MG63 (cell line): ENCODE measurements around the gene TRIO. TPM values are rescaled to one million over a fixed set of nuclear protein-coding genes. Genes with fewer than 3 reads are reported as not detected.

ENCODE experiments used
- DNase-seq: peaks from one replicate; pipeline ENCODE4 v3.0.0-alpha.2; 2020
- H3K27me3 ChIP-seq: fragments of 250-450 bp; sonication (Bioruptor Pico); 2 replicates; pipeline ENCODE4 v1.5.1; 2020; ENCODE audit warnings: mild to moderate bottlenecking, moderate library complexity
- H3K36me3 ChIP-seq: fragments of 250-450 bp; sonication (Bioruptor Pico); 2 replicates; pipeline ENCODE4 v1.5.1; 2020; ENCODE audit warnings: mild to moderate bottlenecking, moderate library complexity
- H3K4me3 ChIP-seq: fragments of 250-450 bp; sonication (Bioruptor Pico); 2 replicates; pipeline ENCODE4 v1.5.1; 2020; ENCODE audit warnings: mild to moderate bottlenecking, moderate library complexity
- H3K9me3 ChIP-seq: fragments of 250-450 bp; sonication (Bioruptor Pico); 2 replicates; pipeline ENCODE4 v1.5.1; 2020; ENCODE audit warnings: mild to moderate bottlenecking, moderate library complexity
- total RNA-seq: library from RNA; depleted of rRNA; stranded (reverse); fragments of >200 nt; shearing (Covaris generic); gene quantifications from 2 replicates; pipeline ENCODE4 v1.2.3, GENCODE V29; 2014; ENCODE audit warnings: low replicate concordance

The TRIO gene
- total RNA-seq, 1 experiment from 2014 or later, result 123 TPM

GRCh38 chr5:14231156-14231555 lies 88.0 kb downstream of the TRIO start:
- Histone ChIP-seq H3K9me3 (no peaks in the 10 kb centered on the region), H3K36me3 (peaks cover 47% of the 10 kb centered on the region), H3K27me3 (no peaks in the 10 kb centered on the region), H3K4me3 (no peak overlapping the region)
- no peak for DNase-seq

DNA sequence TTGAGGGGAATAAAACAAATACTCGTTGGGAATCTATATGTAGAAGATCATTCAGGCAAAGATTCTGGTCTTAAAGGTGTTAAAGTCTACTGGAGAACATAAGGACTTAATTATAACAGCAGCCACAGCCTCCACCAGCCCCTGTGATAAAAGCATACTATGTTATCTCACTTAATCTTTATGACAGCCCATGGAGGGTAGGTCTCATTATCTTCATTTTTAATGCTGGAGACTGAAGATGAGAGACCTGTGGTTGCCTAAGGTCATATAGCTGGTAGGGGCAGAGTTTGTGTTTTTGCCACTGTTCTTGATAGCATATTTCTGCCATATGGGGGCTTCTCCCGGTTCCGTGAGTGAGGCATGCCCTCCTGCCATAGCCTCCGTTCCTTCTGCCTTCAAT lies 88.7 kb downstream of the TRIO start:
- Histone ChIP-seq H3K9me3 (no peaks in the 10 kb centered on the region), H3K36me3 (peaks cover 53% of the 10 kb centered on the region), H3K27me3 (no peaks in the 10 kb centered on the region), H3K4me3 (no peak overlapping the region)
- no peak for DNase-seq

DNA sequence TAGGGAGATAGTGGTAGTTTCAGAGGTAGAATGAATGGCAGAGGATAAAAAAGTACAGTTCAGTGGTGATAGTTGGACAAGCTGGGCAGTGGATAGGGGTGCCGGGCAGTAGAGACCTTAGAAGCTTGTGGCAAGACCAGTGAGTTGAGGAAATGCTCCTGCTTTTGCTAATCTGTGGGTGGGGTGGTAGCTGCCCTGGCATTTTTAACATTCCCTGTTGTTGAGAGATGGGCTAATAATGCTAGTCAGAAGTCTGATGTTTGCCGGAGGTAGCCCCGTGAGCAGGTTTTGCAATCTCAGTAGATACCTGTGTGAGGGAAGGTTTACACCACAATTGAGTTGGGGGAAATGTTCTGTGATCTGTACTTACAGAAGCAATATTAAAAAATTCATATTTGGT lies 91.1 kb downstream of the TRIO start:
- Histone ChIP-seq H3K36me3 (peaks cover 55% of the 10 kb centered on the region), H3K27me3 (no peaks in the 10 kb centered on the region), H3K4me3 (no peak overlapping the region), H3K9me3 (no peaks in the 10 kb centered on the region)
- DNase-seq, result no peak

GRCh38 chr5:14235872-14236271 lies 92.7 kb downstream of the TRIO start:
- DNase-seq, result no peak
- no peak overlapping the region for H3K4me3 ChIP-seq
- H3K27me3 ChIP-seq, result no peaks in the 10 kb centered on the region
- peaks cover 59% of the 10 kb centered on the region for H3K36me3 ChIP-seq
- no peaks in the 10 kb centered on the region for H3K9me3 ChIP-seq

DNA sequence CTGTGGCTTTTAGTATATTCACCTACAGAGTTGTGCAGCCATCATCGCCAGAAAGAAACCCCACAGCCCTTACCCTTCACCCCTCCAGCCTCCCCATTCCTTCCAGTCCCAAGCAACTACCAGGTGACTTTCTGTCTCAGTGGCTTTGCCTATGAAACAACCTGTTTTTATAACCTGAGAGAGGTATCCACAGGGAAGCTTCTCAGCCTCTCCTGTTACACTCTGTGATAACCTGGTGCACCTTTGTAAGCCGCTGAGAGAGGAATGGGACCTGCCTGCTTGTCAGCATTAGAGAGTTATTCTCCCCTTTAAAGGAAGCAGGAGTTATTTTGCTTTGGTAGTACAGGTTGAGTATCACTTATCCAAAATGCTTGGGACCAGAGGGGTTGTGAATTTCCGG lies 93.6 kb downstream of the TRIO start:
- DNase-seq, result no peak
- no peaks in the 10 kb centered on the region for H3K27me3 ChIP-seq
- H3K9me3 ChIP-seq, result no peaks in the 10 kb centered on the region
- H3K4me3 ChIP-seq, result no peak overlapping the region
- H3K36me3 ChIP-seq, result peaks cover 54% of the 10 kb centered on the region

GRCh38 chr5:14237317-14238086 lies 94.4 kb downstream of the TRIO start:
- peaks cover 56% of the 10 kb centered on the region for H3K36me3 ChIP-seq
- no peaks in the 10 kb centered on the region for H3K9me3 ChIP-seq
- no peaks in the 10 kb centered on the region for H3K27me3 ChIP-seq
- no peak overlapping the region for H3K4me3 ChIP-seq
- DNase-seq, result no peak

DNA sequence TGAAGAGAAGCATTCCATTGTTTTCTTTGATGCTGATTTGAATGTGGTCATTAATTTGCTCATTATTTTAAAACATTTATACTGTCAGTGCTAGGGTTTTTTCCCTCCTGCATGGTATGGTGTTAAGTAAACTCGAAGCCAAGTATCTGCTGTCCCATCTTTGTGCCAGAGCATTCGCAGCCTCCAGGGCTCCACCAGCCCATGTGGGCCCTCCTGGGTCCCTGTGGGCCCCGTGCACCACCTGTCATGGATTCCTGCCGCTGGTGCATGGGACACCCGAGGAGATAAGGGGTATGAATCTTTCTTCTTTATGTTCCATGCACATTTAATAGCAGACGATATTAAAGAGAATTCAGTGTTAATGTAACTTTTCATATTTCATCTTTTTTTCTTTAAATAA lies 95.1 kb downstream of the TRIO start:
- H3K9me3 ChIP-seq, result no peaks in the 10 kb centered on the region
- no peak for DNase-seq
- no peaks in the 10 kb centered on the region for H3K27me3 ChIP-seq
- peaks cover 55% of the 10 kb centered on the region for H3K36me3 ChIP-seq
- H3K4me3 ChIP-seq, result no peak overlapping the region

GRCh38 chr5:14239404-14239803 lies 96.3 kb downstream of the TRIO start:
- peaks cover 62% of the 10 kb centered on the region for H3K36me3 ChIP-seq
- no peaks in the 10 kb centered on the region for H3K9me3 ChIP-seq
- no peak for DNase-seq
- H3K4me3 ChIP-seq, result no peak overlapping the region
- H3K27me3 ChIP-seq, result no peaks in the 10 kb centered on the region

- Histone ChIP-seq H3K36me3 (peaks cover 65% of the 10 kb centered on the region), H3K9me3 (no peaks in the 10 kb centered on the region), H3K27me3 (no peaks in the 10 kb centered on the region), H3K4me3 (no peak overlapping the region)
- DNase-seq, result no peak
Observed at GRCh38 chr5:14239951-14240350, 96.8 kb downstream of the TRIO start.

DNA sequence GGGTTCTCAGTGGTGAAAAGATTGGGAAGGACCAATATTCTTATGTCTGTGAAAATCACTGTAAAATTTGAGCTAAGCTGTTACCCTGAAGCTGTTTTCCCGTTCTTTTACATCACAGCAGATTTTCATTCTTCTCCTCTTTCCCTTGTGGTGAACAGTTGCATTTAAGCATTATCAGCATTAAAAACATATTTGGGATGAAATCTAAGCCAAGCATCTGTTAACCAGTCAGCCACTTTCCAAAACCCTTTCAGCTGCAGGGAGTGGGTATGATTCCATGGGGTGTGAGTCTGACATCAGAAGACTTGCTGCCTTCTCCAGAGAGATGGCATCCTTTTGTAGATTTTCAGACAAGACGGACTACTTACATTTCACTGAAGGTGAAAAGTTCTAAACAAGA lies 97.2 kb downstream of the TRIO start:
- H3K4me3 ChIP-seq, result no peak overlapping the region
- H3K36me3 ChIP-seq, result peaks cover 66% of the 10 kb centered on the region
- no peaks in the 10 kb centered on the region for H3K9me3 ChIP-seq
- DNase-seq, result no peak
- no peaks in the 10 kb centered on the region for H3K27me3 ChIP-seq

- Histone ChIP-seq H3K27me3 (no peaks in the 10 kb centered on the region), H3K4me3 (no peak overlapping the region), H3K36me3 (peaks cover 68% of the 10 kb centered on the region), H3K9me3 (no peaks in the 10 kb centered on the region)
- no peak for DNase-seq
Observed at GRCh38 chr5:14241141-14241540, 98.0 kb downstream of the TRIO start.

DNA sequence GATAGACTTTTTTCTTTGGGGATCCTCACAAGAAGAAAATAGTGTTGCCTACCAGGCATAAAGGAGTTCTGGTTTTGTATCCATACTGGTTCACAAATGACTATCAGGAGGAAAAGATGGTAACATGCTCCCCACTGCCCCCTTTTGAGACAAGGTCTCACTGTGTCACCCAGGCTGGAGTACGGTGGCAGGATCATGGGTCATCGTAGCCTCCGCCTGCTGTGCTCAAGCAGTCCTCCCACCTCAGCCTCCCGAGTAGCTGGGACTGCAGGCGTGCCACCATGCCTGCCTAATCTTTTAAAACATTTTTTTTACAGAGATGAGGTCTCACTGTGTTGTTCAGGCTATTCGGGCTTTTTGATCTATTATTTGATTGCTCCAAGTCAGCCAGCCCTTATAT lies 99.3 kb downstream of the TRIO start:
- no peaks in the 10 kb centered on the region for H3K9me3 ChIP-seq
- DNase-seq, result no peak

GRCh38 chr5:14242871-14243383 lies 99.8 kb downstream of the TRIO start:
- Histone ChIP-seq H3K4me3 (no peak overlapping the region), H3K9me3 (no peaks in the 10 kb centered on the region), H3K36me3 (peaks cover 60% of the 10 kb centered on the region), H3K27me3 (no peaks in the 10 kb centered on the region)
- no peak for DNase-seq

More for the DNA sequence above, 99.3 kb downstream of the TRIO start:
- H3K27me3 ChIP-seq, result no peaks in the 10 kb centered on the region
- H3K4me3 ChIP-seq, result no peak overlapping the region
- H3K36me3 ChIP-seq, result peaks cover 62% of the 10 kb centered on the region

- no peak for DNase-seq
- no peaks in the 10 kb centered on the region for H3K27me3 ChIP-seq
Observed at GRCh38 chr5:14243766-14244165, 100.6 kb downstream of the TRIO start.

GRCh38 chr5:14244721-14245120 lies 101.6 kb downstream of the TRIO start:
- no peak overlapping the region for H3K4me3 ChIP-seq
- no peak for DNase-seq
- H3K27me3 ChIP-seq, result no peaks in the 10 kb centered on the region
- no peaks in the 10 kb centered on the region for H3K9me3 ChIP-seq
- H3K36me3 ChIP-seq, result peaks cover 60% of the 10 kb centered on the region

More at GRCh38 chr5:14243766-14244165, 100.6 kb downstream of the TRIO start:
- H3K9me3 ChIP-seq, result no peaks in the 10 kb centered on the region
- no peak overlapping the region for H3K4me3 ChIP-seq
- peaks cover 60% of the 10 kb centered on the region for H3K36me3 ChIP-seq

DNA sequence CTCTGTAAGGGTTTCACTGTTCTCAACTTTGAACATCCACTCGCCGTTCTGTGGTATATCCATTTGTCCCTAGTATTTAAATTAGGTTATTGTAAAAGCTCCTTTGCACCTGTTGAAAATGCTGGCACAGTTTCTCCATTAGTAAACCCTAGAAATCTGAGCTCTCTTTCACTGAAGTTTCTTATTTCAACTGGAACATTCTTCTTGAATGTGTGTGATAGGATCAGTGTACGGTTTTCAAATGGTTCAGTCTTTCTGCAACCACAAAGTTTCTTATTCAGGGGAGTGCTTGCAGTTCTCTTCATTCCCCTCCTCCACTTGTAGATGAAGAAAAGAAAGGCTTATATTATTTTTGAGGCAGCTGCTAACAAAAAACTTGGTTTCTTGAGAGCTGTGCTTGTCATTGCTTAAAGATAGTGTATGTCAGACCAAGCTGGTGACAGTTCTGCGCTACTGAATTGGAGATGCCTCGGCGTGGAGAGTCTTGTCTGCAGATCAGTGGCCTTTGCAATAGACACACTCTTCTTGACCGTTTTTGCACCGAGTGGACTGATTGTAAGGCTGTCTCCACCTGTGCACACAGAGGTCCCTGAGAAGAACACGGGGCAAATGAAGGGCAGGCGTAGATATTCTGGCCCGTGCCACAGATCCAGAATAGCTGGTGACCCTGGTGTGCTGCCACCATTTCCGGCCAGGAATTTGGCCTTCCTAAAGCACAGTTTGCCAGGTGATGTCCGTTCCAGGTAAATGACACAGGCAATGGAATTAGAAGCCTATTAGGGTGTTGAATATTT lies 102.2 kb downstream of the TRIO start:
- H3K4me3 ChIP-seq, result no peak overlapping the region
- H3K9me3 ChIP-seq, result no peaks in the 10 kb centered on the region
- no peak for DNase-seq
- H3K27me3 ChIP-seq, result no peaks in the 10 kb centered on the region
- H3K36me3 ChIP-seq, result peaks cover 58% of the 10 kb centered on the region

DNA sequence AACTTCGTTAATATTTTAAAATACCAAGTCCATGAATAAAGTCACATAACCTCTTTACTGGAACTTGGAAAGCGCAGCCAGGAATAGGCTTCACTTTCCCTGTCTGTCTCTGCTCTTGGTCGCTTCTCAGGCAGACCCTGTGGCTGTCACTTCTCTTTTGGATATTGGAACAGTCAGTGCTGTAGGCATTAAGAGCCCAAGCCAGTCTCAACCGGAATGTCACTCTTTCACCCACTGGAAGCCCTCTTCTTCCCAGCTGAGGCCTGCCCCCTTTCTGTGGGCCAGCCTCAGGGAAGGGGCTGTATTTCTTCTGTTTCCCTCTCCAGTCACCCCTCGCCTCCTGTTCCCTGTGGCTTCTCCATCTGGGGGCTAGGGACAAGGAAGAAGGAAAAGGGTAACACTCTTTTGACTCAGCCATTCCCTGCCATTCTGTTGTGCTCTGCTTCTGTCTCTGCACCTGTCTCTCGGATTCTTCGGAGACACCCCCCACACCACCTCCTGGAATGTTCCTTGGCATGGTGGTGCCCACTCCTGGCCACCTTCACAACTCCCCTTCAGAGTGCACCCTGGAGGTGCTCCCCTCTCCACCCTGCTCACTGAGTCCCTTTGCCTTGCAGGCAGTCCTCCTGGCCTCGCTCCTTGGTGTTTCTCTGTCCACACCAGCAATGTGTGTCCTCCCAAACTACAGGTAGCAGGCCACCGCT lies 103.4 kb downstream of the TRIO start:
- Histone ChIP-seq H3K9me3 (no peaks in the 10 kb centered on the region), H3K27me3 (no peaks in the 10 kb centered on the region), H3K36me3 (peaks cover 60% of the 10 kb centered on the region), H3K4me3 (no peak overlapping the region)
- no peak for DNase-seq
